CD4-positive, alpha-beta T cell (primary cell): Measurements from ENCODE around the gene AGO4. TPM values are rescaled to one million over a fixed set of nuclear protein-coding genes. Genes with fewer than 3 reads are reported as not detected.

ENCODE experiments used
- ATAC-seq: fragments of 200-7000 bp; cut with Tn5 transposase; one replicate; pipeline ENCODE4 v1.10.0; 2022; ENCODE audit warnings: mild to moderate bottlenecking; ENCODE audit not compliant: poor library complexity
- CTCF ChIA-PET: fragments of 350-600 bp; sonication (Branson Sonifier 250); formaldehyde crosslinking; loops from one replicate; lab custom pipeline; 2021; ENCODE audit warnings: antibody characterized with exemption, inconsistent platforms; lab: Charles Lee
- POLR2A ChIA-PET: fragments of 350-600 bp; sonication (Branson Sonifier 250); formaldehyde crosslinking; loops from one replicate; lab custom pipeline; 2021; ENCODE audit warnings: antibody characterized with exemption, inconsistent platforms; lab: Charles Lee
- DNase-seq, 14 experiments: peaks; one replicate each; pipeline ENCODE4 v3.0.0-alpha.2; 2013 to 2020; ENCODE audit warnings: mixed read lengths in 2 of 14
- H3K27ac ChIP-seq, 2 donors: one replicate each; pipeline versions ENCODE4 v1.5.1 to v1.7.0; 2013; ENCODE audit warnings: low read length in 2 of 2, low read depth in 1 of 2, mild to moderate bottlenecking in 1 of 2
- H3K27me3 ChIP-seq, 2 experiments: 1 replicate in 1 of 2; 2 replicates in 1 of 2; pipeline versions ENCODE4 v1.6.1 to v1.7.0; 2013; ENCODE audit warnings: low read length in 2 of 2, control low read depth in 1 of 2, mild to moderate bottlenecking in 1 of 2, moderate library complexity in 1 of 2; ENCODE audit not compliant: insufficient read depth in 2 of 2, control insufficient read depth in 1 of 2
- H3K36me3 ChIP-seq: one replicate; pipeline ENCODE4 v1.6.1; 2013; ENCODE audit warnings: low read length, control low read depth; ENCODE audit not compliant: insufficient read depth
- H3K4me1 ChIP-seq: one replicate; pipeline ENCODE4 v1.6.1; 2013; ENCODE audit warnings: low read length, control low read depth; ENCODE audit not compliant: insufficient read depth
- H3K4me3 ChIP-seq: one replicate; pipeline ENCODE4 v1.5.1; 2013; ENCODE audit warnings: mild to moderate bottlenecking, low read length, moderate library complexity
- H3K9me3 ChIP-seq, 2 experiments: 1 replicate in 1 of 2; 2 replicates in 1 of 2; pipeline versions ENCODE4 v1.6.1 to v1.7.0; 2013; ENCODE audit warnings: low read length in 2 of 2, mild to moderate bottlenecking in 2 of 2, control low read depth in 1 of 2, moderate library complexity in 1 of 2; ENCODE audit not compliant: control insufficient read depth in 1 of 2, insufficient read depth in 1 of 2
- H3K27ac Mint-ChIP-seq: one replicate; pipeline ENCODE4 v1.8.0; 2020; ENCODE audit warnings: mixed read lengths
- H3K27me3 Mint-ChIP-seq: one replicate; pipeline ENCODE4 v1.8.0; 2021; ENCODE audit warnings: mixed read lengths
- H3K36me3 Mint-ChIP-seq: one replicate; pipeline ENCODE4 v1.8.0; 2021; ENCODE audit warnings: low read depth, mixed read lengths
- H3K4me1 Mint-ChIP-seq: one replicate; pipeline ENCODE4 v1.8.0; 2021; ENCODE audit warnings: low read depth, mixed read lengths
- H3K4me3 Mint-ChIP-seq: one replicate; pipeline ENCODE4 v1.8.0; 2020; ENCODE audit warnings: mild to moderate bottlenecking, mixed read lengths
- H3K9me3 Mint-ChIP-seq: one replicate; pipeline ENCODE4 v1.8.0; 2020; ENCODE audit warnings: mixed read lengths
- intact Hi-C, 2 experiments: fragments of 100-400 bp; cut with DNase I in 1 of 2; cut with micrococcal nuclease in 1 of 2; formaldehyde crosslinking; loops; one replicate each; pipeline versions ENCODE4 v1.15.1 to v1.9.0; 2023 to 2025; cut with DNase I, micrococcal nuclease
- total RNA-seq, 174 experiments: library from RNA in 2 of 174; stranded (reverse) in 2 of 174; gene quantifications; one replicate each; pipeline ENCODE4 v1.2.3 and lab custom pipeline; 2021 to 2026
- TF ChIP-seq, protein P1 (sequence below): fragments of 200-600 bp; IDR thresholded peaks from one replicate; pipeline ENCODE4 v1.8.0; 2022; ENCODE audit warnings: antibody characterized with exemption, mild to moderate bottlenecking

Gene AGO4
- total RNA-seq, 2 experiments from 2014 or later, result 7.4 to 8.1 TPM

- Mint-ChIP-seq H3K4me3 (no peak overlapping the region), H3K27me3 (no peaks in the 10 kb centered on the region)
Measured at GRCh38 chr1:35838693-35839245, 31.0 kb downstream of the AGO4 start.

GRCh38 chr1:35844826-35845225 lies 37.0 kb downstream of the AGO4 start:
- peaks cover 63% of the 10 kb centered on the region for H3K36me3 Mint-ChIP-seq
- Histone ChIP-seq H3K27ac (no peak overlapping the region), H3K4me3 (no peak overlapping the region), H3K36me3 (peaks cover 34% of the 10 kb centered on the region), H3K27me3 (no peaks in the 10 kb centered on the region), H3K9me3 (no peaks in the 10 kb centered on the region), H3K4me1 (no peaks in the 10 kb centered on the region)
- no peak for DNase-seq
- CTCF ChIA-PET, result no interaction called here
- TF ChIP-seq, protein P1, sequence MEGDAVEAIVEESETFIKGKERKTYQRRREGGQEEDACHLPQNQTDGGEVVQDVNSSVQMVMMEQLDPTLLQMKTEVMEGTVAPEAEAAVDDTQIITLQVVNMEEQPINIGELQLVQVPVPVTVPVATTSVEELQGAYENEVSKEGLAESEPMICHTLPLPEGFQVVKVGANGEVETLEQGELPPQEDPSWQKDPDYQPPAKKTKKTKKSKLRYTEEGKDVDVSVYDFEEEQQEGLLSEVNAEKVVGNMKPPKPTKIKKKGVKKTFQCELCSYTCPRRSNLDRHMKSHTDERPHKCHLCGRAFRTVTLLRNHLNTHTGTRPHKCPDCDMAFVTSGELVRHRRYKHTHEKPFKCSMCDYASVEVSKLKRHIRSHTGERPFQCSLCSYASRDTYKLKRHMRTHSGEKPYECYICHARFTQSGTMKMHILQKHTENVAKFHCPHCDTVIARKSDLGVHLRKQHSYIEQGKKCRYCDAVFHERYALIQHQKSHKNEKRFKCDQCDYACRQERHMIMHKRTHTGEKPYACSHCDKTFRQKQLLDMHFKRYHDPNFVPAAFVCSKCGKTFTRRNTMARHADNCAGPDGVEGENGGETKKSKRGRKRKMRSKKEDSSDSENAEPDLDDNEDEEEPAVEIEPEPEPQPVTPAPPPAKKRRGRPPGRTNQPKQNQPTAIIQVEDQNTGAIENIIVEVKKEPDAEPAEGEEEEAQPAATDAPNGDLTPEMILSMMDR, result no peak
- no peak for ATAC-seq
- no peaks in the 10 kb centered on the region for H3K27me3 Mint-ChIP-seq
- POLR2A ChIA-PET, result no interaction called here
- no peaks in the 10 kb centered on the region for H3K4me1 Mint-ChIP-seq
- no peak overlapping the region for H3K4me3 Mint-ChIP-seq
- H3K27ac Mint-ChIP-seq, result no peak overlapping the region
- intact Hi-C loops, result no loop called here
- no peaks in the 10 kb centered on the region for H3K9me3 Mint-ChIP-seq

More at GRCh38 chr1:35838693-35839245, 31.0 kb downstream of the AGO4 start:
- H3K27me3 ChIP-seq, result no peaks in the 10 kb centered on the region
- Mint-ChIP-seq H3K36me3 (peaks cover 84% of the 10 kb centered on the region), H3K9me3 (peaks cover 2% of the 10 kb centered on the region), H3K27ac (no peak overlapping the region), H3K4me1 (no peaks in the 10 kb centered on the region)
- ATAC-seq (no peak), DNase-seq (no peak)
- no peaks in the 10 kb centered on the region for H3K9me3 ChIP-seq
- ChIA-PET POLR2A (no interaction called here), CTCF (no interaction called here)
- H3K4me1 ChIP-seq, result no peaks in the 10 kb centered on the region
- H3K4me3 ChIP-seq, result no peak overlapping the region
- H3K36me3 ChIP-seq, result peaks cover 51% of the 10 kb centered on the region
- no peak overlapping the region for H3K27ac ChIP-seq
- TF ChIP-seq, protein P1, result no peak
- intact Hi-C loops, result no loop called here

DNA sequence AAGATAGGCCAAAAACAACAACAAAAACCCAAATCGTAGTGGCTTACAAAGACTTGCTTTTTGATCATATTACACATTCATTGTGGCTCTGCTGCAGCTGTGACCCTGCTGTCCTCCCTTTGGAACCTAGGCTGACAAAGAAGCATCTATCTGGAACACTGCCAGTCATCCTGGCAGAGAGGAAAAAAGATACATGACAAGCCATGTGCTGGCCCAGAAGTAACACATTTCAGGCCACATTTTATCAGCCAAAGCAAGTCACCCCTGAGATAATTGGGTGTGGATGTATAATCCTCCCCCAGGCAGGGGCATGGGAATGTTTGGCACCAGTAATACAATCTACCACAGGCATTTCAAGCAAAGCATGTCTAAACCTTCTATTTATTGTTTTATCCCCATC lies 38.0 kb downstream of the AGO4 start:
- DNase-seq (no peak), ATAC-seq (no peak)
- no peaks in the 10 kb centered on the region for H3K9me3 ChIP-seq
- no peak overlapping the region for H3K27ac ChIP-seq
- Mint-ChIP-seq H3K9me3 (no peaks in the 10 kb centered on the region), H3K27ac (no peak overlapping the region), H3K4me1 (no peaks in the 10 kb centered on the region), H3K36me3 (peaks cover 70% of the 10 kb centered on the region), H3K27me3 (no peaks in the 10 kb centered on the region), H3K4me3 (no peak overlapping the region)
- ChIA-PET CTCF (no interaction called here), POLR2A (no interaction called here)
- peaks cover 40% of the 10 kb centered on the region for H3K36me3 ChIP-seq
- TF ChIP-seq, protein P1, result no peak
- H3K4me3 ChIP-seq, result no peak overlapping the region
- no peaks in the 10 kb centered on the region for H3K4me1 ChIP-seq
- intact Hi-C loops, result no loop called here
- no peaks in the 10 kb centered on the region for H3K27me3 ChIP-seq
